Naive thymus-derived CD4-positive, alpha-beta T cell (primary cell): ENCODE data around the gene C2. TPM values are rescaled to one million over a fixed set of nuclear protein-coding genes. Genes with fewer than 3 reads are reported as not detected.

Experiments
- ATAC-seq: fragments of 150-1000 bp; cut with Tn5 transposase; 2 replicates; pipeline ENCODE4 v1.10.0; 2021; ENCODE audit warnings: mild to moderate bottlenecking, moderate library complexity
- CTCF ChIA-PET: fragments of 350-600 bp; sonication (Branson Sonifier 250); formaldehyde crosslinking; loops from one replicate; lab custom pipeline; 2021; ENCODE audit warnings: antibody characterized with exemption; lab: Charles Lee
- POLR2A ChIA-PET: fragments of 350-600 bp; sonication (Branson Sonifier 250); formaldehyde crosslinking; loops from one replicate; lab custom pipeline; 2021; ENCODE audit warnings: antibody characterized with exemption, inconsistent platforms; lab: Charles Lee
- DNase-seq, 9 donors: peaks; one replicate each; pipeline versions ENCODE4 v3.0.0 to v3.0.0-alpha.2; 2020 to 2022; ENCODE audit warnings: mixed read lengths in 1 of 9
- H3K27ac ChIP-seq: one replicate; pipeline ENCODE4 v1.7.0; 2013; ENCODE audit warnings: mild to moderate bottlenecking, low read depth, low read length, moderate library complexity
- H3K27me3 ChIP-seq, 2 donors: one replicate each; pipeline ENCODE4 v1.7.0; 2013; ENCODE audit warnings: low read length in 2 of 2, mild to moderate bottlenecking in 2 of 2, moderate library complexity in 2 of 2; ENCODE audit not compliant: control insufficient read depth in 2 of 2, insufficient read depth in 2 of 2
- H3K36me3 ChIP-seq, 3 experiments: 1 replicate in 2 of 3; 2 replicates in 1 of 3; pipeline ENCODE4 v1.7.0; 2013; ENCODE audit warnings: low read length in 3 of 3, mild to moderate bottlenecking in 3 of 3, moderate library complexity in 1 of 3; ENCODE audit not compliant: insufficient read depth in 3 of 3, control insufficient read depth in 2 of 3
- H3K4me1 ChIP-seq, 2 donors: one replicate each; pipeline ENCODE4 v1.7.0; 2013; ENCODE audit warnings: low read length in 2 of 2, mild to moderate bottlenecking in 2 of 2, moderate library complexity in 1 of 2; ENCODE audit not compliant: control insufficient read depth in 2 of 2, insufficient read depth in 2 of 2
- H3K4me3 ChIP-seq: 2 replicates; pipeline ENCODE4 v1.7.0; 2013; ENCODE audit warnings: mild to moderate bottlenecking, low read length
- H3K9me3 ChIP-seq, 3 experiments: 1 replicate in 2 of 3; 2 replicates in 1 of 3; pipeline ENCODE4 v1.7.0; 2013; ENCODE audit warnings: low read length in 3 of 3; ENCODE audit not compliant: control insufficient read depth in 2 of 3
- H3K27ac Mint-ChIP-seq, 9 donors: one replicate each; pipeline ENCODE4 v1.8.0; 2020 to 2022; ENCODE audit warnings: mixed read lengths in 9 of 9, mild to moderate bottlenecking in 8 of 9, moderate library complexity in 5 of 9, inconsistent platforms in 2 of 9
- H3K27me3 Mint-ChIP-seq, 5 donors: one replicate each; pipeline ENCODE4 v1.8.0; 2021 to 2022; ENCODE audit warnings: mixed read lengths in 5 of 5, mild to moderate bottlenecking in 1 of 5
- H3K36me3 Mint-ChIP-seq, 5 donors: one replicate each; pipeline ENCODE4 v1.8.0; 2020 to 2022; ENCODE audit warnings: mixed read lengths in 5 of 5, mild to moderate bottlenecking in 3 of 5, inconsistent platforms in 1 of 5
- H3K4me1 Mint-ChIP-seq, 7 donors: one replicate each; pipeline ENCODE4 v1.8.0; 2020 to 2022; ENCODE audit warnings: mixed read lengths in 7 of 7, mild to moderate bottlenecking in 3 of 7, inconsistent platforms in 1 of 7
- H3K4me3 Mint-ChIP-seq, 10 donors: one replicate each; pipeline ENCODE4 v1.8.0; 2020 to 2022; ENCODE audit warnings: mild to moderate bottlenecking in 10 of 10, mixed read lengths in 10 of 10, moderate library complexity in 6 of 10, inconsistent platforms in 2 of 10
- H3K9me3 Mint-ChIP-seq, 11 donors: one replicate each; pipeline ENCODE4 v1.8.0; 2020 to 2022; ENCODE audit warnings: mixed read lengths in 11 of 11, mild to moderate bottlenecking in 4 of 11, inconsistent platforms in 1 of 11, moderate library complexity in 1 of 11
- intact Hi-C, 2 donors: fragments of 100-400 bp; cut with micrococcal nuclease; formaldehyde crosslinking; loops; one replicate each; pipeline ENCODE4 v1.15.1; 2023
- polyA plus RNA-seq, 2 donors: library from polyadenylated mRNA; unstranded; fragments of 300-500 nt; fragmentation: Illumina TruSeq; gene quantifications; one replicate each; pipeline ENCODE4 v1.2.3, GENCODE V29; 2021
- total RNA-seq, 6 experiments: library from RNA in 5 of 6; stranded (reverse) in 5 of 6; gene quantifications; 1 replicate in 5 of 6; 2 replicates in 1 of 6; pipeline ENCODE4 v1.2.3 and lab custom pipeline; 2021 to 2026

The C2 gene
- 1 to 10 TPM in 4 of 5 experiments, under 1 TPM in 1; 0.89 to 8.2 (median 2.3) TPM for total RNA-seq
- under 1 TPM in 1 of 2 donors, not detected in 1; 0.10 TPM for polyA plus RNA-seq
- 3.0 reads per million, percentile 16 among the genes with 10 or more reads in this experiment for total RNA-seq (lab: John Stamatoyannopoulos, UW)

- no peaks in the 10 kb centered on the region for H3K36me3 Mint-ChIP-seq
- ChIA-PET CTCF (no interaction called here), POLR2A (no interaction called here)
- Histone ChIP-seq H3K4me3 (no peak within 1 kb of the TSS), H3K4me1 (no peaks in the 10 kb centered on the region), H3K9me3 (no peaks in the 10 kb centered on the region), H3K27ac (no peak within 1 kb of the TSS), H3K27me3 (no peaks in the 10 kb centered on the region), H3K36me3 (no peaks in the 10 kb centered on the region)
- peaks cover 0 to 5% (median 0%) of the 10 kb centered on the region in 5 donors for H3K27me3 Mint-ChIP-seq
- H3K9me3 Mint-ChIP-seq, result no peaks in the 10 kb centered on the region
- DNase-seq (no peak), ATAC-seq (no peak)
- H3K4me3 Mint-ChIP-seq, result no peak within 1 kb of the TSS
- intact Hi-C loops, result no loop called here
- peaks cover 0 to 5% (median 0%) of the 10 kb centered on the region in 7 donors for H3K4me1 Mint-ChIP-seq
- no peak within 1 kb of the TSS for H3K27ac Mint-ChIP-seq
Measured at GRCh38 chr6:31927242-31927862, at the start of gene C2. TSS of gene C2 (plus strand) at chr6:31927717. CDS start at chr6:31927753, 36 bp downstream.

- Mint-ChIP-seq H3K27ac (peak overlapping the region in 2 of 9 donors; percentile 36 to 67), H3K36me3 (peaks cover 6 to 35% (median 17%) of the 10 kb centered on the region in 5 donors), H3K4me3 (no peak overlapping the region), H3K9me3 (no peaks in the 10 kb centered on the region), H3K27me3 (no peaks in the 10 kb centered on the region), H3K4me1 (peaks cover 0 to 4% (median 0%) of the 10 kb centered on the region in 7 donors)
- ChIA-PET CTCF (no interaction called here), POLR2A (interaction anchor here (0.5 kb wide), 1 partner anchor 19 kb away, joined by 4 read pairs; the partner anchor contains the start of gene EHMT2)
- Histone ChIP-seq H3K36me3 (peaks cover 0 to 38% (median 3%) of the 10 kb centered on the region in 3 experiments), H3K4me1 (no peaks in the 10 kb centered on the region), H3K9me3 (no peaks in the 10 kb centered on the region), H3K27ac (no peak overlapping the region), H3K4me3 (no peak overlapping the region), H3K27me3 (no peaks in the 10 kb centered on the region)
- DNase-seq (no peak), ATAC-seq (no peak)
- intact Hi-C loops, result no loop called here
Measured at GRCh38 chr6:31878222-31878621, 49.3 kb upstream of the C2 start.

GRCh38 chr6:31878726-31879125 is 48.8 kb upstream of the C2 start, which contains the start of gene SLC44A4:
TSS of gene SLC44A4 (minus strand) at chr6:31878997. CDS start at chr6:31878980, 17 bp downstream.
- Histone ChIP-seq H3K36me3 (peaks cover 0 to 43% (median 3%) of the 10 kb centered on the region in 3 experiments), H3K4me3 (no peak within 1 kb of the TSS), H3K27ac (no peak within 1 kb of the TSS), H3K27me3 (no peaks in the 10 kb centered on the region), H3K4me1 (no peaks in the 10 kb centered on the region), H3K9me3 (no peaks in the 10 kb centered on the region)
- H3K4me1 Mint-ChIP-seq, result peaks cover 0 to 4% (median 0%) of the 10 kb centered on the region in 7 donors
- DNase-seq (no peak), ATAC-seq (no peak)
- no peaks in the 10 kb centered on the region for H3K9me3 Mint-ChIP-seq
- CTCF ChIA-PET, result no interaction called here
- no peaks in the 10 kb centered on the region for H3K27me3 Mint-ChIP-seq
- peak within 1 kb of the TSS in 2 of 9 donors; percentile 36 to 67 for H3K27ac Mint-ChIP-seq
- H3K36me3 Mint-ChIP-seq, result peaks cover 6 to 35% (median 17%) of the 10 kb centered on the region in 5 donors
- intact Hi-C loops, result no loop called here
- no peak within 1 kb of the TSS for H3K4me3 Mint-ChIP-seq
- POLR2A ChIA-PET, result interaction anchor here (0.5 kb wide), 1 partner anchor 19 kb away, joined by 4 read pairs; the partner anchor contains the start of gene EHMT2

DNA sequence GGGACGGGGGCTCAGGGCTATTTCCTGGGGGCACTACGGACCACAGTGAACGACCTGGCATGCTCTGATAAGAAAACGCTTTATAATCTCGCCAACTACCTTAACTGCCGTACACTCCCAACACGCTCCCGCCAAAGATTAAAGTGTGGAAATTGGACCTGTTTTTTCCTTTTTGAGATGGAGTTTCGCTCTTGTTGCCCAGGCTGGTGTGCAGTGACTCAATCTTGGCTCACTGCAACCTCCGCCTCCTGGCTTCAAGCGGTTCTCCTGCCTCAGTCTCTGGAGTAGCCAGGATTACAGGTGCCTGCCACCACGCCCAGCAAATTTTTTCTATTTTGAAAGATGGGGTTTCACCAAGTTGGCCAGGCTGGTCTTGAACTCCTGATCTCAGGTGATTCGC is 48.4 kb upstream of the C2 start:
- H3K36me3 Mint-ChIP-seq, result peaks cover 6 to 35% (median 17%) of the 10 kb centered on the region in 5 donors
- no peak overlapping the region for H3K4me3 ChIP-seq
- no peaks in the 10 kb centered on the region for H3K4me1 ChIP-seq
- peaks cover 0 to 3% (median 0%) of the 10 kb centered on the region in 7 donors for H3K4me1 Mint-ChIP-seq
- H3K36me3 ChIP-seq, result peaks cover 0 to 48% (median 3%) of the 10 kb centered on the region in 3 experiments
- no peaks in the 10 kb centered on the region for H3K9me3 Mint-ChIP-seq
- H3K27me3 ChIP-seq, result no peaks in the 10 kb centered on the region
- H3K4me3 Mint-ChIP-seq, result no peak overlapping the region
- ChIA-PET CTCF (no interaction called here), POLR2A (no interaction called here)
- no peaks in the 10 kb centered on the region for H3K9me3 ChIP-seq
- no peak overlapping the region for H3K27ac ChIP-seq
- ATAC-seq (no peak), DNase-seq (no peak)
- no peaks in the 10 kb centered on the region for H3K27me3 Mint-ChIP-seq
- H3K27ac Mint-ChIP-seq, result no peak overlapping the region
- intact Hi-C loops, result no loop called here

- H3K4me1 Mint-ChIP-seq, result no peaks in the 10 kb centered on the region
- H3K27ac Mint-ChIP-seq, result no peak overlapping the region
- Histone ChIP-seq H3K36me3 (peaks cover 0 to 55% (median 3%) of the 10 kb centered on the region in 3 experiments), H3K27ac (no peak overlapping the region), H3K4me3 (no peak overlapping the region), H3K9me3 (no peaks in the 10 kb centered on the region), H3K4me1 (no peaks in the 10 kb centered on the region), H3K27me3 (no peaks in the 10 kb centered on the region)
- intact Hi-C loops, result no loop called here
- H3K9me3 Mint-ChIP-seq, result no peaks in the 10 kb centered on the region
- POLR2A ChIA-PET, result no interaction called here
- ATAC-seq (no peak), DNase-seq (no peak)
- CTCF ChIA-PET, result no interaction called here
- peaks cover 6 to 35% (median 17%) of the 10 kb centered on the region in 5 donors for H3K36me3 Mint-ChIP-seq
- no peak overlapping the region for H3K4me3 Mint-ChIP-seq
- no peaks in the 10 kb centered on the region for H3K27me3 Mint-ChIP-seq
Measured at GRCh38 chr6:31879901-31880300, 47.6 kb upstream of the C2 start.

- no peaks in the 10 kb centered on the region for H3K27me3 ChIP-seq
- H3K27ac ChIP-seq, result no peak overlapping the region
- ATAC-seq (no peak), DNase-seq (no peak)
- H3K36me3 Mint-ChIP-seq, result peaks cover 6 to 38% (median 17%) of the 10 kb centered on the region in 5 donors
- intact Hi-C loops, result no loop called here
- H3K4me3 ChIP-seq, result no peak overlapping the region
- H3K27ac Mint-ChIP-seq, result no peak overlapping the region
- peaks cover 0 to 62% (median 3%) of the 10 kb centered on the region in 3 experiments for H3K36me3 ChIP-seq
- H3K4me3 Mint-ChIP-seq, result no peak overlapping the region
- POLR2A ChIA-PET, result no interaction called here
- H3K27me3 Mint-ChIP-seq, result no peaks in the 10 kb centered on the region
- no peaks in the 10 kb centered on the region for H3K9me3 Mint-ChIP-seq
- no peaks in the 10 kb centered on the region for H3K4me1 ChIP-seq
- CTCF ChIA-PET, result no interaction called here
- no peaks in the 10 kb centered on the region for H3K4me1 Mint-ChIP-seq
- no peaks in the 10 kb centered on the region for H3K9me3 ChIP-seq
Measured at GRCh38 chr6:31880616-31881015, 46.9 kb upstream of the C2 start.
